DMS153 (cell line): ENCODE data around the gene GNAZ.

Source experiments
- DNase-seq: peaks from one replicate; lab custom pipeline; 2025; lab: John Stamatoyannopoulos, UW

The GNAZ gene

DNA sequence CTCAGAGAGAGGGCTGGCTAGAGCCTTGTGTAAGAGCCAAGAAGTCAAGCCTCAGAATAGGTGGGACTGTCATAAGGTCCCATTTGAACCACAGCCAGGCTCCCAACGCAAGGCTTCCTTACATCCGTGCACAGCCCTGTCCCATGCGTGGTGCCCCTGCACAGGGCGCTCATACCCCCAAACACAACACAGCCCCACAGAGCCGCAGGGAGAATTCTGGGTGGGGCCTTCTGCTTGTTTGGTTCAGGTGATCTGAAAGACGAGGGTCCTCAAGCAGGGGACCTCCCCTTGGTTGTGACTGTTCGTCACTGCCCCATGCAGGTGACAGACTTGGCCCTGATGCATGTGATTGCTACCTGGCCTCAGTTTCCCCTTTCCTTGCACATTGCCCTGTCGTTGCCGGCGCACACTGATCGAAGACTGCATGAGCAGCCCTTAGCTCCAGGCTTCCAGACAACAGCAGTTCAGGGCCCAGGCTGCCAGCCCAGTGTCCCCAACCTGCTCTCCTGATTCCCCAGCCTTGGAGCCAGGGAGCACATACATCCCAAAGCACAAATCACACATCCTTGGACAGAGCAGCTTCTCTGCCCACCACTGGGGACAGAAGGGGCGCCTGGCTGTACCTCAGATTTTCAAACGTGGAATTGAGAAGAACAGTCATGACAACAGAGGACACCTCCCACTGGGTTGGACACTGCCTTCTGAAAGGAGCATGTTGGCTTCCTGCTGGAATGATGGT lies 22.1 kb downstream of the GNAZ start:
- no peak for DNase-seq

DNA sequence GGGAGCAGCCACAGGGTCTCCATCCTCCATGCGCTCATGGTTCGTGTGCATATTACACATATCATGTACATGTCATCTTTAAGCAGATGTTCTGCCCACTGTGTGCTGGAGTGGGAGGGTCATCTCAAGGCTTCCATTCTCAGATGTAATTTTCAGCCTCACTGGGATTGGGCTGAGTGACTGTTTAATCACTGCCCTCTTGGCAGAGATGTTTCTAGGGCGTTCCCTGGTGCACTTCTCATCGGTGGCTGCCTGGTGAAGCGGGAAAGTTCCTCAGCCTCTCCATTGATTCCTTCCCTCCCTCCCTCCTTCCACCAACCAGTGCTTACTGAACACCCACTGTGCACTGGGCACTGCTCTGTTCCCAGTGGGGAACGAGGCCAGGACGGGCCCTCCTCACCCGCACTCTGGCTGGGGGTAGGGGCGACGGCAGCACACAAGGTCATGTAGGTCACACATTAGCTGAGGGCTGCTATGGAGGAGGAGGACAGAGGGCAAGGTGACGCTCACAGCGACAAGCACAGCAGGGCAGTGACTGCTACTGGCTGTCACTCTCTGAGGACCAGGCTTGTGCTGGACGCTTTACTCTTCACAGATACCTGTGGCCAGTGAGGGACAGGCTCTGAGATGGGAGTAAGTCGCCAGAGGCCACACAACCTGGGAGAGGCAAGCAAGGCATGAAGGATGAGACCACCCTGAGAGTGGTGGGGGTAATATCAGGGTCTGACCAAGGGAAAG lies 22.9 kb downstream of the GNAZ start:
- DNase-seq, result no peak

DNA sequence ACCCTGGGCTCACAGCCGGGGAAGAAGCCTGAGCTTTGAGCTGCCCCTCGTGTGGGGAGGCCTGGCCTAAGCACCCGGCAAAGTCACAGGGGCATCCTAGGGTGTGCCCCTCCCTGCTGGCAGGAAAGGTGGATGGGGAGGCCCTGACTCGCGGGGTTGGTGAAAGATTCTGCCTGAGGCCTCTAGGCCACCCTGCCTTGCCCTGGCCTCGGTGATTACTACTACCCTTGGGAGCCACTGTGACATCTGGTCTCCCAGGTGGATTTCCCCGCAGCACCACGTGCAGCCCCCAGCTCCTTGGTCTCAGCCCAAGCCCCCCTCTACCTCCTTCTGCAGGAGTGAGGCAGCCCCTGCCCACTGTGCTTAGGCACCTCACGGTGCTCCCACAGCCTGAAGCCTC lies 23.9 kb downstream of the GNAZ start:
- DNase-seq, result no peak

DNA sequence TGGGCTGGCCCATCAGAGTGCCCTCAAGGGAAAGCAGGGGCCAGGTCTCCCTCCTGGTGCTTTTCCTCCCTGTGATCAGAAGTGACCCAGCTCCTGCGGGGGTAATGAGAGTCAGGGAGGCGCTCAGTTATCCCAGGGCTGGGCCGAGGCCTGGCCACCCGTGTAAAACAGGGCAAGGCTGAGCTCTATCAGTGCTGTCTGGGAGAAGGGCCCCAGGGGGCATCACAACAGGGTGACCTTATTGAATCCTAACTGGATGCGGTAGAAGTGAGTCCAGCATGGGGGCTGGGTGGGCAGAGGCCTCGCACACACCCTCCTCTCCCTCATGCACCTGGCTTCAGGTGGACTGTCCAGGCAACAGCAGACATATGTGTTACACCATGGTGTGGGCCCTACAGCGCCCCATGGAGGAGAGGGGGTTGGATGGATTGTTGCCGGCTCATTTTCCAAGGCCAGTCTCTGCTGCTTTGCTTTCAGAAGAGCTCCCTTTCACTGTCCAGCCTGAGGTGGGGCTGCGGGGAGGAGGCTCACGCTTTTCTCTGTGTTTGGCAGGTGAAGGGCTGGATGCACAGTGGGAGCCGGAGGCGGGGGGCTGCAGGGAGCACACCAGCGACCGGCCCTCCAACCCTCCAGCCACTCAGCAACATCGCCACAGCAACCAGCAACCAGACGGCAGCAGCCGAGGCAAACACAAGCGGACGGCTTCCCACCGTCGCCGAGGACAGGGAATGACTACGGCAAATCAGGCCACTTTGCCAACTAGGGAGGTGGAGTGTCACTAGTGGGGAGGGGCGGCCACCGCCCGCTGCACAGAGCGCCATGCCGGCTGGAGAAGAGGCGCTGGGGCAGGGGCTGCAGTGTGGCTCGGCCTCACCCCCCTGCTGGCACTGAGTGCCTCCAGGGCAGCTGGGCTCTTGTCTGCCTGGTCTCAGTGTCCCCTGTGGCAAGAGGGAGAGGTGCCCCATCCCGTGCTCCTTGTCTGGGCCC lies 24.7 kb downstream of the GNAZ start:
- DNase-seq, result no peak

DNA sequence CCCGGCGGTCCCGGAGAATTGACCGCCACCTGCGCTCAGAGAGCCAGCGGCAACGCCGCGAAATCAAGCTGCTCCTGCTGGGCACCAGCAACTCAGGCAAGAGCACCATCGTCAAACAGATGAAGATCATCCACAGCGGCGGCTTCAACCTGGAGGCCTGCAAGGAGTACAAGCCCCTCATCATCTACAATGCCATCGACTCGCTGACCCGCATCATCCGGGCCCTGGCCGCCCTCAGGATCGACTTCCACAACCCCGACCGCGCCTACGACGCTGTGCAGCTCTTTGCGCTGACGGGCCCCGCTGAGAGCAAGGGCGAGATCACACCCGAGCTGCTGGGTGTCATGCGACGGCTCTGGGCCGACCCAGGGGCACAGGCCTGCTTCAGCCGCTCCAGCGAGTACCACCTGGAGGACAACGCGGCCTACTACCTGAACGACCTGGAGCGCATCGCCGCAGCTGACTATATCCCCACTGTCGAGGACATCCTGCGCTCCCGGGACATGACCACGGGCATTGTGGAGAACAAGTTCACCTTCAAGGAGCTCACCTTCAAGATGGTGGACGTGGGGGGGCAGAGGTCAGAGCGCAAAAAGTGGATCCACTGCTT lies 25.5 kb downstream of the GNAZ start:
- DNase-seq, result no peak

DNA sequence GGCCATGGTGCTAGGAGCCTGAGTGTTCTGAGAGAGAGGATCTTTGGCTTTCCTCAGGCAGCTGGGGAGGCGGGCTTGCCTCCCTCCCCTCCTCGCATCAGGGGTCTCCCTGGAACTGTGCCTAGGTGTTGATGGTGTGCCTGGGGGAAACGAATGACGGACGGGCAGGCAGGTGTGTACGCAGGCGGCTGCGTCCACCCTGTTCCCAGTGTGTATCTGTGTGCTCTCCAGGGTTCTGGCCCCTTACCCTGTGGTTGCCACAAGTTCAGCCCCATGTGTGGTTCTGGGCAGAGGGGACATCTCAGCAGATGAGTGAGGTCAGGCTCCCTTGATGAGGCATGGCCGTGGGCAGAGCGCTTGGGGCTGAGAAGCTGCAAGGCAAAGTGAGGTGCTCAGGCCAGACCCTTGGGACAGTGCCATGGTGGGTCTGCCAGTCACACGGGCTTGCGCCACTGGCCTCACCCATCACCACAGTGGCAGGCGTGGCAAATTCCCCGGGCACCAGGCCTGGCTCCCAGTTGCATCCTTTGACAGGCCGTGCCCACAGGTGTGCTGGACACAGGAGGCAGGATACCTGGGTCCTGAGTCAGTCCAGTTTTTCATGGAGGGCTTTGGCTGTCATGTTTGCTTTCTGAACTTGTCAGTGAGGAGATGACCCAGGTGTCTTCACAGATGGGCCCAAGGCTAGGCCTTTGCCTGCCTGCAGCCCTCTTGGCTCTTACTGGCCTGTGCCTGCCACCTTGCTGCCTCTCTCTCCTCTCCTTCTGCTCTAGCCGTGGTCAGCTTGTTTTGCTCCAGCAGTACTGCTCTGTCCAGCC lies 27.3 kb downstream of the GNAZ start:
- no peak for DNase-seq

DNA sequence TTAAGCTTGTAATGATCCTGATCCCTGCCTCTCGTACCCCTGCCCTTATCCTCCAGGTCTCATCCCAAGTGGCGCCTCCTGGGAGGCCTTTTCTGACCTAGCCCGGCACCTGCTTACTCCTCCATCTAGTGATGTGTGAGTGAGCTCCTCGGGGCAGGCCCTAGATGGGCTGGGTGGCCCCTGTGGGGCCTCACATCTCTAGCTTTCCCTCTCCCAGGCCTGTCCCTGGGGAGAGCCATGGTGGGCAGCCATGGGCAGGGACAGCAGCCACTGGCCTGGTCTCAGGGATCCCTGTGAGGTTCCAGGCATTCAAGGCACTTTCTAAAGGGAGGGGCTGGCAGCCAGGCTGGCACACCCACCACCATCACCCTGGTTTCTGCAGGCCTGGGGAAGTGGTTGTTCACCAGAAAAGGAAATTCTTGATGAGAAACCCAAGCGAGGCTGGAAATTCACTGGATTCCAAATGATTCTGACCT lies 27.9 kb downstream of the GNAZ start:
- DNase-seq, result no peak

DNA sequence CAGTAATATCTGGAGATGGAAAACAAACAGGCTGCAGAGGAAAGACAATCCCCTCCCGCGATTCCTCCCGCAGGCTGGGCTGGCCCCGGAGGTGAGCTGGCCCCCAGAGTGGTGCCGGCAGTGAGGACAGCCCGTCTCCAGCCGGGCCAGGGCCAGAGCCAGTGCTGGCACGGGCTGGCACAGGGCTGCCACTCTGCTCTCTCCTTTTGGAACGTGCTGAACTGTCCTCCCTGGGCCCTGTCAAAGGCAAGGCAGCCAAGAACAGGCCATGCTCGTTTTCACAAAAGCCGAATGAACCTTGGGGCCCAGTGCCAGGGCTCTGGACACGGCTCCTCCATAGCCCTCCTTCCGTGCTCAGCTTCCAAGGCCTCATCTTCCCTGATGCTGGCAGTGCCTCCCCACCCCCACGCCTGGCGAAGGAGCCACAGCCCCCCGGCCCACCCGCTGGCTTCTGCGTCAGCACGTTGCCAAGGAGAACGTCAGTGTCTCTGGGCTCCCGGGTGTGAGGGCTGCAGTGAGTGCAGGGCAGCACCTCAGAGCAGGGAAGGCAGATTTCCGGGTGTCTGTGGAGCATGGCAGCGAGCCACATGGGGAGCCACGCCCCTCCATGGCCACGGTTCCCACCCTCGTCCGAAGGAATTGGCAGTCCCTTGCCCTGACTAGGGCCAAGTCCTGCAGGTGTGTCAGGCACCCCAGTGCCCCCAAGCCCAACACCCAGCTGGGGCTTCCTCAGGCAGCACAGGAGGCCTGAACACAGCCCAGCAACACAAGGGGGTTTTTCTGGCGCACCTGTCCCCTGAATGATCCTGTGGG lies 28.6 kb downstream of the GNAZ start:
- DNase-seq, result no peak

DNA sequence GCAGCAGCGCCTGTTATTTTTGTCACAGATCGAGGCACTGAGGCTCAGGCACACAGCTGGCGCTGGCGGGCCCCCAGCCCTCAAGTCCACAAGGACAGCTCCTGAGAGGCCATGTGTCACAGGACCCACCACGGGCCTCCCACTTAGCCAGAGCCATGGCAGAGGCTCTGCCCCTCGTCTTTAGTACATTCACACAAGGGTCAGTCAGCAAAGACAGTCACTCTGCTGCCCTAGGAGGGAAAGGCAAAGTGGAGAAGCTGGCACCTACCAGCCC lies 29.1 kb downstream of the GNAZ start:
- DNase-seq, result no peak

DNA sequence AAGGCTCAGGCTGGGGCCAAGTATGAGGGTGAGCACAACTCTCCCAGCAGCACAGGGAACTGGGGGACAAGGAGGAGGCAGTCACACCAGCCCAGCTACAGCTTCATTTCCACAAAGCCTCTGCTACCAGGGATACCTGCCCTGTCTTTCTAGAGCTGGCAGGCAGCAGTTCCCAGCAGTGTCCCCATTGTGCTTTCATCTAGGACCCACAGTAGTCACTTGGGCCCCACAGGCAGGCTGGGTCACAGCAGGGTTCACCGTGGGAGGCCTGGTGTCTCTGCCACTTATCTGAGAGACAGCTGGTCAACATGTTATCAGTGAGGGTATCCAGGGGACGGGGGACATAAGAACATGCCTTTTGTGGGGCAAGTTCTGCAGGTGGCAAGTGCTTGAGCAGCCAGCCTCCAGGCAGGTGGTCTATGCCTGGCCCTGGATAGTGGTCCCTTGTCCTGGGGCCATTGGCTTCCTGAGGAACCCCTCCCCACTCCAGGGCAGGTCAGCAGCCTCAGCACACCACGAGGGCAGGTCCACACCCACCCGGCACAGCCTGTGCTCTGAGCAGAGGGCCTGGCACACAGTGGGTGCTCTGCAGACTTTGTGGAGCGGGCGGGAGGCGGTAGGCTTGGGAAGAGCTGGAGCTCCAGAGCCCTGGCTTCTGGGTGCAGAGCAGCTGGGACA lies 29.9 kb downstream of the GNAZ start:
- no peak for DNase-seq

DNA sequence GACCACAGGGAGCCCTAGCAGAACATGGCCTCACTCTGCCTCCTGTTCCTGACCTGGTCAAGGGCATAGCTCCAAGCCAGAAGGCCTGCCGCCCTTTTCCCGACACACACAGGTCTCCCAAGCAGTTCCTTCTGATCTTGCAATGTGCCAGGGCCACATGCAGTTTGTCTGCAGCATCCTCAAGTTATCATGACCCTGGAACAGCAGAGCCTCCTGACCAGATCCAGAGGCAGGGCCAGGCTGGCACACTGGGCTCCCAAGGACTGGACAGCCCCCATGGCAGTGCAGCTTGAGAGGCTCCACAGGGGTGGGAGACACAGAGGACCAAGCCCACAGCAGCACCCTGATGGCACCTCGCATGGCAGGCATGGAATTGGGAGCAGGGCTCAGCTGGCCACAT lies 31.2 kb downstream of the GNAZ start:
- DNase-seq, result no peak

DNA sequence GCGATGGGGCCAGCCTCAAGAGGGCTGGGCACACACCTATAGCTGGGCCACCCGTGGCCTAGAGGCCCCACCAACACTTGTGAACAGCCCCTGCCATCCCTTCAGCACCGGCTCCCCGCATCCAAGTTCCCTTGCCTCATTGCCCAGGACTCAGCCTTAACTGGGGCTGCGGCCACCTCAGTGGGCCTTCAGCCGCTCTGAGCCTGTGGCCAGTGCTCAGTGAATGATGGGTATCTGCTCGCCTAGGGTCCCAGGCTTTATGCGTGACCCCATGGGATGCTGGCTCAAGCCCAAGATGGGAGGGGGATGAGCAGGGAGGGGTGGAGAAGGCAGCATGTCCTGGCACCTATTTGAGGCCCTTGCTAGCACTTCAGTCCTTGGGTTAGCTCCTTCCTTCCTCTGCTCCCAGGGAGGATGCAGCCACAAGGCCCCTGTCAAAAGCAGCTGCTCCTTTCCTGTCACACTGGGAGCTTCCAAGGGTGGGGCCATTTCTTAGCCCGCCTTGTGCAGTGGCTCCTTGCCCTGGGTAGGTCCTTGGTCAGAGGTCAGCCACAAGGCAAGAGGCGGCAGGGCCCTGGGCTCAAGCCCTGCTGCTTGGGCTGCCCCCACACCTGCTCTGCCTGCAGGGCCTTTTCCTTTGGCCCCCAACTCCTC lies 31.8 kb downstream of the GNAZ start:
- DNase-seq, result no peak

DNA sequence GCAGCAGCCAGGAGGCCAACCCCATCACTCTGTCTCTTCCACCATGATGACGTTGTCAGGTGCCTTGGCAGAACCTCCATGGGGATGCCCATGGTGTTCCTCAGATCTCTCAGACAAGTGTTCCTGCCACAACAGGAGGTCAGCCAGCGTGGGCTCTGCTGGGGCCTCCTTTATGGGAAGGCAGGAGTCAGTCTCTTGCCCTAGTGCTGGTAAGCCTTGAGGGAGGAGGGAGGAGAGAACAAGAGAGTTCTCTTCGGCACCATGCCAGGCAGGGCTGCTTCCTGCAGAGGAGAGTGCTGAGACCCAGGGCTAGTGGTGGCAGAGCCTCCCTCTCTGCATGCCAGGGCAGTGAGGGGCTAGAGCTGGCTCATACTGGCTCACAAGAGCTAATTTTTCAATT lies 32.5 kb downstream of the GNAZ start:
- no peak for DNase-seq

DNA sequence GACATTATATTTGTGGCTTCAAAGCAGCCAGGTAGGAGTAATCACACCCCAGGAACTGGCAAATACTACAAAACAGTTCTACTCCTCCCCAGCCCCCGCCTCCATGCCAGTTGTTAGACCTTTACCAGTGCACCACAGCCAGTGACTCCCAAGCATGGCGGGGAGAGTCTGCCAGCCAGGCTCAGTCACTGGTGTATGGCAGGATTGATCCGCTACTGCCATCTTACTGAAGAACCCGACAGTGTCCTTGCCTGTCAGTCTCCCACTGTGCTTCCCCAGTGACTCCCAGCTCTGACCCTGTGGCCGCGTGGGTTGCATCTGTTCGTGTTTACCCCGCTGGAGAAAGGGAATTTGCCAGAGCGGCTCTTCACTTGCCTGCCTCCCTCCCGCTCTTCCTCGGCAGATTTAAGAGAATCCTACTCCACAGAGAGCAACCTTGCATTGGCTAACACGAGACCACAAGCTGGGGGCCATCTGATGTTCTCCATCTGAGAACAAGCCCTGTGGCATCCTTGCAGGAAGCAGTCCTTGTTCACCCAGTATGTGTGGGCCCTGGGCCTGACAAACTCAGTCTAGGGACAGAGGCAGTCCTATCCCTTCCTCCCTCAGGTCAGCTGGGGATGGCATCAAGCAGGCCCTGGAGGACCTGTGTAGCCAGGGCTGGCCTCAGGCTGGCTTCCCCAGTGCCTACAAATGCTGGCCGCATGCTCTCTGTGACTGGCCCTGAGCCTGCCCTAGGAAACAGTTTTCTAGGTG lies 33.1 kb downstream of the GNAZ start:
- DNase-seq, result no peak

DNA sequence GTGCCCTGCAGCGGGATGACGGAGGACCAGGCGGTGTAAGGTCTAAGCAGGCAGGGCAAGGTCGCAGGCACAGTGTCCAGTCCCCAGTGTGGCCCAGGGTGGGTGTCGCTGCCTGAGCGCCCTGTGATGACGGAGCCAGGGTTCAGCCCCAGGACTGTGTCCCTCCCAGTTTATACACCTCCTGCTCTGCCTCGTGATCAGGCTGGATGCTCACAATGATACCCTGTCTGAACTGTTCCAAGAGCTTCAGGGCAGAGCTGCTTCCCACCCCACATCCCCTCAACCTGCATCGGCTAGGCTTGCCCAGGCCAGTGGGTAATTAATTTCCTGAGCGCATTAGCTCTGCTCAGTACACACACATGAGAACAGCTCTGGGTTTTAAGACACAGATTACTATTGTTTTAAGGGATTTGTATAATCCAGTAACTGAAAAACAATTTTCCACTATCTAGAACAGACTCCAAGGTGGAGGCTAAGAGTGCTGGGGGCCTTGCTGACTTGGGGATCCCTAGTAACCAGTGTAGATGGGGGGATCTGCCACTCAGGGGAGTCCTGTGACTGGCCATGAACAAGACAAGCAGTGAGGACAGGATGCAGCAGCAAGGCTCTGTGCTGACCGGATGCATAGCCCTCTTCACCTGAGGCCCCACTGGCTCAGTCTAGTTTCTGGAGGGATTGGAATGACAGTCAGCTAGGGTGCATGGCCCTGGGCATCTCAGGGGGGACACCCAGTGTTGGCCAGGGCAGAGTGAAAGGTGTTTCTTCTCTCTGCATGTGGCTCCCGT lies 34.1 kb downstream of the GNAZ start:
- DNase-seq, result no peak

DNA sequence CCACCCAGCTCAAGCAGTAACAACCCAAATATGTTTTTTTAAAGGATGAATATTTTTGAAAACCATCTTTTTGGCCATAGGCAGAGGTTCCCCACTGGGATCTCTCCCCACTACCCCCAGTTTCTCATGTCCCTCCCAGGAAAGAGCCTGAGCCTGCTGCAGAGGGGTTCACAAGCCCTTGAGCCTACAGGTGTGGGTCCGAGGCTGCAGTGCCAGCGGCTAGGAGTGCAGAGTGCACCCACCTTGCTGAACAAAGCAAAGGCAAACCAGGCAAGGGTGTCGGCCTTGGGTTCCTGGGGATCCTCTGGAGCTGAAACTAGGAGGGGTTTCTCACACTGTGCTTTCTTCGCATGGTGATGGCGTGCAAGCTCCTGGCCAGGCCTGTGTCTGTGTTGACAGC lies 35.0 kb downstream of the GNAZ start:
- DNase-seq, result no peak

DNA sequence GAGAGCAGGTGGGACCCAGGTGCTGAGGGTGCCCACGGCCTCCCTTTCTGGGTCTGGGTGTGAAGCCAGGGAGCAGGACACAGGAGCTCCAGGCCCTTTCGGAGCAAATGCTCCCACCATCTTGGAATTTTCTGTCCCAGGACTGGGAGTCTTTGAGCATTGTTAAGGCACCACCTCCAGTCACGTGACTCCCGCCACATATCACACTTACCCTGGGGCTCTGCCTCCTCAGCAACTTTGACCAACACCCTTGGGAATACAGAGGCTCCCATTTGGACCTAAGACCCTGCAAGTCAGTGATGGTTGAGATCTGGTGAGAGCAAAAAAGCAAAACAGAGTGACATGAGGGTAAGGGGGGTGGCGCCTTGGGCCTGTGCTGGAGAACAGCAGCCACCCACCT lies 35.6 kb downstream of the GNAZ start:
- no peak for DNase-seq

DNA sequence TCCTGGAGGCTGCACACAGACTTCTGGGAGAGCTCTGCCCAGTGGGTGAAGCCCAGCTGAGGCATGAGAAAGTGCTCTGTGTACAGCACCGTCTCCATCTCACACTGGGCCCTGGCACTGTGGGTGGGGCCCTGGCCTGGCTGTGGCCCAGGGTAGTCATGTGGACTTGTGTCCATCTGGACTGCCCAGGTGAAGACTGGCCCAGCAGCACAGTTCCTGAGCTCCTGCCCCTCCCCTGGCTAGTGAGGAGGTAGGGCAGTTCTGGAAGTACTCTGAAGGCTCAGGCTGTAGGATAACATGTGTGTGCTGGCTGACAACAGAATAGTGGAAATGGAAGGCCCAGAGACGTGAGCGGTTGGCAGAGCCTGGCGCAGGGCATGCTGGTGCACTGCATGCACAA lies 36.0 kb downstream of the GNAZ start:
- DNase-seq, result no peak
